ENCODE data around the gene ZNF584.
A peak's percentile ranks its signal among the peaks of the same experiment; 100 is the strongest.

The ZNF584 gene

GRCh38 chr19:58408152-58409009, at the start of gene ZNF584 (continued):
- TF ChIP-seq ZNF354C (tag by site-specific recombination; IDR thresholded peaks at IDR 0.05; ENCODE audit: borderline replicate concordance, low read depth), result no peak
- peak; percentile 94 for TF ChIP-seq ZNF785 (tag by site-specific recombination; IDR thresholded peaks at IDR 0.05)
- TF ChIP-seq ZNF837 (tag by site-specific recombination; IDR thresholded peaks at IDR 0.05), result peak; percentile 40; the same call in 1 of the 2 replicates
- 0 out of 2 replicates have a peak, but pooled peaks have one; percentile 32 for TF ChIP-seq PRDM2 (tag by site-specific recombination; IDR thresholded peaks at IDR 0.05; ENCODE audit: borderline replicate concordance)
- 0 out of 2 replicates have a peak, but pooled peaks have one; percentile 18 for TF ChIP-seq ZNF341 (tag by site-specific recombination; IDR thresholded peaks at IDR 0.05; ENCODE audit: low read depth)
- peak; percentile 98 for TF ChIP-seq SP3 (tag by site-specific recombination; IDR thresholded peaks at IDR 0.05)
- TF ChIP-seq ZNF777 (tag by site-specific recombination; IDR thresholded peaks at IDR 0.05; ENCODE audit: borderline replicate concordance), result peak; percentile 58
- no peak for TF ChIP-seq ZNF132 (tag by site-specific recombination; IDR thresholded peaks at IDR 0.05; ENCODE audit: borderline replicate concordance)
- TF ChIP-seq ZNF394 (tag by site-specific recombination; IDR thresholded peaks at IDR 0.05; ENCODE audit: borderline replicate concordance), result peak; percentile 20; the same call in 1 of the 2 replicates
- no peak; the same call in 1 of the 2 replicates for TF ChIP-seq OVOL3 (tag by site-specific recombination; IDR thresholded peaks at IDR 0.05)
- peak; percentile 12; the same call in 1 of the 2 replicates for TF ChIP-seq ZNF2 (tag by site-specific recombination; IDR thresholded peaks at IDR 0.05)
- peak; percentile 50; the same call in 1 of the 2 replicates for TF ChIP-seq KLF17 (tag by site-specific recombination; IDR thresholded peaks at IDR 0.05)
- peak; percentile 54 for TF ChIP-seq PATZ1 (tag by site-specific recombination; IDR thresholded peaks at IDR 0.05)
- TF ChIP-seq KLF1 (tag by site-specific recombination; IDR thresholded peaks at IDR 0.05), result peak; percentile 90
- TF ChIP-seq ZNF560 (tag by site-specific recombination; IDR thresholded peaks at IDR 0.05; ENCODE audit: borderline replicate concordance), result no peak
- TF ChIP-seq KLF10 (tag by site-specific recombination; IDR thresholded peaks at IDR 0.05), result 0 out of 2 replicates have a peak, but pooled peaks have one; percentile 57
- 0 out of 2 replicates have a peak, but pooled peaks have one; percentile 58 for TF ChIP-seq YY1 (tag by site-specific recombination; IDR thresholded peaks at IDR 0.05)
- TF ChIP-seq ZNF501 (tag by site-specific recombination; IDR thresholded peaks at IDR 0.05), result no peak
- peak; percentile 30 for TF ChIP-seq ZNF660 (tag by site-specific recombination; IDR thresholded peaks at IDR 0.05)
- TF ChIP-seq ZNF239 (tag by site-specific recombination; IDR thresholded peaks at IDR 0.05), result peak; percentile 9; the same call in 1 of the 2 replicates
- TF ChIP-seq INSM2 (tag by site-specific recombination; IDR thresholded peaks at IDR 0.05), result peak; percentile 44; the same call in 1 of the 2 replicates
- TF ChIP-seq ZNF629 (tag by site-specific recombination; IDR thresholded peaks at IDR 0.05), result peak; percentile 56; the same call in 1 of the 2 replicates
- TF ChIP-seq ZBTB8A (tag by site-specific recombination; IDR thresholded peaks at IDR 0.05), result peak; percentile 85
- peak; percentile 36; the same call in 1 of the 2 replicates for TF ChIP-seq ZBTB7A (tag by site-specific recombination; IDR thresholded peaks at IDR 0.05; ENCODE audit: low read depth)
- peak; percentile 62 for TF ChIP-seq YY2 (tag by site-specific recombination; IDR thresholded peaks at IDR 0.05)
- no peak for TF ChIP-seq ZIC2 (tag by site-specific recombination; IDR thresholded peaks at IDR 0.05)
- TF ChIP-seq ZNF544 (tag by site-specific recombination; IDR thresholded peaks at IDR 0.05), result no peak
